ENCODE data around the gene RWDD4.

Gene RWDD4
- total RNA-seq = 9.0 to 11.4 (median 10.0) reads per million in 3 donors

DNA sequence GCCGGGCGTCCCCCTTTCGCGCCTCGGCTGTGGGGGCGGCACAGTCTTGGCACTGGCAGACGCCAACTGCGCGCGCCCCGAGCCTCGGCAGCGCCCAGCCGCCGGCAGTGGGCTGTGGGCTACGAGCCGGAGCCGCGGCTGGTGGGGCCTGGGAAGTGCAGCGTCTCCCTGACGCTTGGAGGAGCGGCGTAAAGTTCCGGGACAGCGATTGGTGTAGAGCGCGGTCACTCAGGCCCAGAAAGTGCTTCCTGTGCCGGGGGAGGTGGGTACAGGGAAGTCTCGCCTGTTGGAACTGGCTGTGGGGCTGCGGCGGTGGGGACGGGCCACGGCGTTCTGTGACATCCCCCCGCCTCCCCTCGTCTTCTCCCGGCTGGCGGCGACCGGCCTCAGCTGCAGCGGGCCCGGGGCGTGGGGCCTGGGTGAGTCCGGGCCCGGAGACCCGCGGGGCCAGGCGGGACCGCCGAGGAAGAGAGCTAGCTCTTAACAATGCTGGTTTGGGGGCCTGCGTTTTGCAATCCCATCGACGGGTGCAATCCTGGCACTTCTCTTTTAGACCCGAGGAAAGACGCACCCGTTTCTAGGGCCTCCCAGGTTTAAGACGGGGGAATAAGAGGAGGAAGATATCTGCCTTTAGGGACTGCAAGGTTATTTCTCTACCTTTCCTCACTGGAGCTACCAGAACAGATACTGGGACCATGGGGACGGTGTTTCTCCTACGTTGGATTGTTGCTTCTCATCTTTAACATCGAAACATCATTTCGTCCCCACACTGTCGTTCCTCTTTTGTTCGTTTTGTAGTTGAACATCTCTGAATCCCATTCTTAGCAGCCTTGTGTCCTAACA, at the start of gene RWDD4, which contains the start of gene TRAPPC11:
Gene RWDD4 (minus strand): TSS at position 157 of the 843 bp plus-strand sequence. CDS start 233 bp downstream, outside the sequence.
Gene TRAPPC11 (plus strand): TSS at position 265 of the 843 bp plus-strand sequence. CDS start 4,575 bp downstream, outside the sequence.
- H3K4me3 ChIP-seq (ENCODE audit: insufficient read depth, low read depth, low read length, poor library complexity, severe bottlenecking) = peak within 1 kb of the TSS; percentile 89
- no peaks in the 10 kb centered on the region for H3K9me3 ChIP-seq (ENCODE audit: control insufficient read depth, low read length)
- peak; percentile 90 to 95 (median 94) for DNase-seq
- peaks cover 13% of the 10 kb centered on the region for H3K4me1 ChIP-seq (ENCODE audit: control insufficient read depth, insufficient read depth, low read length, poor library complexity, severe bottlenecking)
- peak within 1 kb of the TSS; percentile 84 for H3K27ac ChIP-seq (ENCODE audit: insufficient read depth, low read length, poor library complexity, severe bottlenecking)
- no peaks in the 10 kb centered on the region for H3K27me3 ChIP-seq (replicated peaks; ENCODE audit: control insufficient read depth, insufficient read depth, low read length, poor library complexity, severe bottlenecking)
- peaks cover 3% of the 10 kb centered on the region for H3K36me3 ChIP-seq (ENCODE audit: control insufficient read depth, insufficient read depth, low read length)

DNA sequence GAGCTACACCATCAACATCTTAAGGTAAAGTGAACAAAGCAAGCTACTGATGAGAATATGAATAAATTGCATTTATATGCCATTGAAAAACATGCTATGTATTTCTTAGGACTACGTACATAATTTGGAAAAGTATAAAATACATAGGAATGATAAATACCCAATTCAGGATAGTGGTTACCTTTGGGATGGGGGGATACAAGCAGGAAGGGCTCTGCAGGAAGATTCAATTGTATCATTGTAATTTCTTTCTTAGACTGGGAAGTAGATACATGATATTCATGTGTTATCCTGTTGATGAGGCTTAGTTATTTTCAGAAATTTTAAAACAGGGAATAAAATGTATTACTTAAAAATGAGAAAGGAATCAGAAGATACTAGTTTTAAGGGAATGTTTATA, 43.5 kb upstream of the RWDD4 start:
- Histone ChIP-seq H3K4me3 (ENCODE audit: insufficient read depth, low read depth, low read length, poor library complexity, severe bottlenecking) (no peak overlapping the region), H3K4me1 (ENCODE audit: control insufficient read depth, insufficient read depth, low read length, poor library complexity, severe bottlenecking) (no peaks in the 10 kb centered on the region), H3K27me3 (replicated peaks; ENCODE audit: control insufficient read depth, insufficient read depth, low read length, poor library complexity, severe bottlenecking) (no peaks in the 10 kb centered on the region), H3K36me3 (ENCODE audit: control insufficient read depth, insufficient read depth, low read length) (peaks cover 69% of the 10 kb centered on the region), H3K27ac (ENCODE audit: insufficient read depth, low read length, poor library complexity, severe bottlenecking) (no peak overlapping the region), H3K9me3 (ENCODE audit: control insufficient read depth, low read length) (no peaks in the 10 kb centered on the region)
- no peak for DNase-seq

DNA sequence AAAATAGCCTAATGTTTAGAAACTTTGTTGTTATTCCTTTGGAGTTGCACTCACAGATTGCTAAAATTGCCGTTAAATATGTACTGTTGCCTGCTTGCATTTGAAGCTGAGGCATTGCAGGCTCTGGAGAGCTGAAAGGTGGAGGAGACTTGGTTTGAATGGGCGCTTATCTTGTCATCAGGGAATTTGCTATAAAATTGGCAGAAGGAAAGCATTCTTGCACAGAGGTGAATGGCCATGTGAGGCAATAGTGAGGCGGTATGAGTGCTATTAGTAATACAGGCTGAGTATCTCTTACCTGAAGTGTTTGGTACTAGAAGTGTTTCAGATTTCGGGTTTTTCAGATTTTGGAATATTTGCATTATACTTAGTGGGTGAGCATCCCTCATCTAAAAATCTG, 41.4 kb upstream of the RWDD4 start:
- no peaks in the 10 kb centered on the region for H3K4me1 ChIP-seq (ENCODE audit: control insufficient read depth, insufficient read depth, low read length, poor library complexity, severe bottlenecking)
- no peaks in the 10 kb centered on the region for H3K27me3 ChIP-seq (replicated peaks; ENCODE audit: control insufficient read depth, insufficient read depth, low read length, poor library complexity, severe bottlenecking)
- H3K9me3 ChIP-seq (ENCODE audit: control insufficient read depth, low read length) = no peaks in the 10 kb centered on the region
- H3K36me3 ChIP-seq (ENCODE audit: control insufficient read depth, insufficient read depth, low read length) = peaks cover 73% of the 10 kb centered on the region
- DNase-seq = no peak
- H3K27ac ChIP-seq (ENCODE audit: insufficient read depth, low read length, poor library complexity, severe bottlenecking) = no peak overlapping the region
- H3K4me3 ChIP-seq (ENCODE audit: insufficient read depth, low read depth, low read length, poor library complexity, severe bottlenecking) = no peak overlapping the region

DNA sequence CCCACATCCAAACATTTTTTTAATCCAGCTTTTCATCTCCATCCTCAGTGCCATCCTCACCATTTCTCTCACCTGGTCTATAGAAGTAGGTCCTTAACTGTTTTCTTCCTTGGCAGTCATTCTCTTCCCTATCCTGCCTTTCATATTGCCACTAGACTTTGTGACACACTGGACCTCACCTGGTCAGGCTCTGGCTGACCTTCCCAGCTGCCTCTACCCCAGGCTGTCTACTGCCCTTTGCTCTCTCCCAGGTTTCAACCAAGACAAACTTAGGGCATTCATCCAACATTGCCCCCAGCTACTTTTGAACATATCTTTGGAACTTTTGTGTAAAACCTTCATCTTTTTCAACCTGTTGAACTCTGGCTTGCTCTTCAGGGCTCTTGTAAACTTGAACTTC, 39.9 kb upstream of the RWDD4 start:
- no peaks in the 10 kb centered on the region for H3K4me1 ChIP-seq (ENCODE audit: control insufficient read depth, insufficient read depth, low read length, poor library complexity, severe bottlenecking)
- H3K27ac ChIP-seq (ENCODE audit: insufficient read depth, low read length, poor library complexity, severe bottlenecking) = no peak overlapping the region
- DNase-seq = no peak
- H3K36me3 ChIP-seq (ENCODE audit: control insufficient read depth, insufficient read depth, low read length) = peaks cover 75% of the 10 kb centered on the region
- H3K27me3 ChIP-seq (replicated peaks; ENCODE audit: control insufficient read depth, insufficient read depth, low read length, poor library complexity, severe bottlenecking) = no peaks in the 10 kb centered on the region
- H3K4me3 ChIP-seq (ENCODE audit: insufficient read depth, low read depth, low read length, poor library complexity, severe bottlenecking) = no peak overlapping the region
- H3K9me3 ChIP-seq (ENCODE audit: control insufficient read depth, low read length) = no peaks in the 10 kb centered on the region

DNA sequence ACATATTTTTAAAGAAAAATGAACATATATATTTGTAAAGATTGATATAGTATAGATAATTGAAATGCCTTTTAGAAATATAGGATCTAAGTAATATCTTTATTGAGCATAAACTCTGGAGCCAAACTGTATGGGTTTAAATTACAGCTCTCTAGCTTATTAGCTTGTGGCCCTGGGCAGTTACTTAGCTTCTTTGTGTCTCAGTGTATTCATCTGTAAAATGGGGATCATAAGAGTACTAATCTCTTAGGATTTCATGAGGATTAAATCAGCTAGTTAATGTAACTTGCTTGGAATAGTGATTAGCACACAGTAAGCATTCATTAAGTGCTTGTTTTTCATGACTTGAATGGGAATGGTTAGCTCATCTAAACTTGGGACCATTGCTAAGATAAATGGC, 32.9 kb upstream of the RWDD4 start:
- H3K9me3 ChIP-seq (ENCODE audit: control insufficient read depth, low read length) = no peaks in the 10 kb centered on the region
- no peak overlapping the region for H3K4me3 ChIP-seq (ENCODE audit: insufficient read depth, low read depth, low read length, poor library complexity, severe bottlenecking)
- peaks cover 38% of the 10 kb centered on the region for H3K36me3 ChIP-seq (ENCODE audit: control insufficient read depth, insufficient read depth, low read length)
- DNase-seq = no peak
- no peaks in the 10 kb centered on the region for H3K4me1 ChIP-seq (ENCODE audit: control insufficient read depth, insufficient read depth, low read length, poor library complexity, severe bottlenecking)
- no peak overlapping the region for H3K27ac ChIP-seq (ENCODE audit: insufficient read depth, low read length, poor library complexity, severe bottlenecking)
- no peaks in the 10 kb centered on the region for H3K27me3 ChIP-seq (replicated peaks; ENCODE audit: control insufficient read depth, insufficient read depth, low read length, poor library complexity, severe bottlenecking)

DNA sequence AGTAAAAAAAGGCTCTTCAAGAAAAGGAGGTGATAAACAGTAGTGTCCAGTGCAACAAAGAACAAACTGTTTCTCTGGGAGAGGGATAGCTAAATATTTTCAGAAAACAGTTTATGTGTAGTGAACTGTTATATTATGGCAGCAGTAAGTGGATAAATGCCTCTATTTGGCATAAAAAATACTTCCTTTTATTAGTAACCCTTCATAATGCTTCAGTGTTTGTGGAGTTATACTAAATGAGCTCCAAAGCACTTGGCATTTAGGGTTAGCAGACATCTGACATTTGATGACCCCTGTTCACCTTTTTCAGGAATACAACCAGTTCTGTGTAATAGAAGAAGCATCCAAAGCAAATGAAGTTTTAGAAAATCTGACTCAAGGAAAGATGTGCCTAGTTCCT, 32.0 kb upstream of the RWDD4 start:
- Histone ChIP-seq H3K36me3 (ENCODE audit: control insufficient read depth, insufficient read depth, low read length) (peaks cover 41% of the 10 kb centered on the region), H3K9me3 (ENCODE audit: control insufficient read depth, low read length) (no peaks in the 10 kb centered on the region), H3K4me3 (ENCODE audit: insufficient read depth, low read depth, low read length, poor library complexity, severe bottlenecking) (no peak overlapping the region), H3K4me1 (ENCODE audit: control insufficient read depth, insufficient read depth, low read length, poor library complexity, severe bottlenecking) (no peaks in the 10 kb centered on the region), H3K27me3 (replicated peaks; ENCODE audit: control insufficient read depth, insufficient read depth, low read length, poor library complexity, severe bottlenecking) (no peaks in the 10 kb centered on the region), H3K27ac (ENCODE audit: insufficient read depth, low read length, poor library complexity, severe bottlenecking) (no peak overlapping the region)
- no peak for DNase-seq

DNA sequence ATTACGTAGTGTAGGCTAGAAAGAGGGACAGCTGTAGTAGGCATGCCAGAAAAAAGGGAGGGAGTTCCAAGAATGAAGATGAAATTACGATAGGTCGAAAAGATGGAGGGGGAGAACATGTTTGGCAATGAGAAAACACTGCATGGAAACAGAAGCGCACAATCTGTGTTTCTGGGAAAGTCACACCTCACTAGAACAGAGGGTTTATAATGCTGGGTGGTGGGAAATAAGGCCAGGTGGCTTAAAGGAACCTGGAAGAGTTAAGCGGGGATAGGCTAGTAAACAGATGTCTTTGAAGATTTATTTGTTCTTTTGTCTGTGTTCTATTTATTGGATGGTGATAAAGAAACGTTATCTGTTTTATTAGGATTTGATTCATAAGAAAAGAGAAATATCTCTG, 29.2 kb upstream of the RWDD4 start:
- Histone ChIP-seq H3K27me3 (replicated peaks; ENCODE audit: control insufficient read depth, insufficient read depth, low read length, poor library complexity, severe bottlenecking) (no peaks in the 10 kb centered on the region), H3K36me3 (ENCODE audit: control insufficient read depth, insufficient read depth, low read length) (peaks cover 36% of the 10 kb centered on the region), H3K27ac (ENCODE audit: insufficient read depth, low read length, poor library complexity, severe bottlenecking) (no peak overlapping the region), H3K9me3 (ENCODE audit: control insufficient read depth, low read length) (no peaks in the 10 kb centered on the region), H3K4me1 (ENCODE audit: control insufficient read depth, insufficient read depth, low read length, poor library complexity, severe bottlenecking) (no peaks in the 10 kb centered on the region), H3K4me3 (ENCODE audit: insufficient read depth, low read depth, low read length, poor library complexity, severe bottlenecking) (no peak overlapping the region)
- no peak for DNase-seq

DNA sequence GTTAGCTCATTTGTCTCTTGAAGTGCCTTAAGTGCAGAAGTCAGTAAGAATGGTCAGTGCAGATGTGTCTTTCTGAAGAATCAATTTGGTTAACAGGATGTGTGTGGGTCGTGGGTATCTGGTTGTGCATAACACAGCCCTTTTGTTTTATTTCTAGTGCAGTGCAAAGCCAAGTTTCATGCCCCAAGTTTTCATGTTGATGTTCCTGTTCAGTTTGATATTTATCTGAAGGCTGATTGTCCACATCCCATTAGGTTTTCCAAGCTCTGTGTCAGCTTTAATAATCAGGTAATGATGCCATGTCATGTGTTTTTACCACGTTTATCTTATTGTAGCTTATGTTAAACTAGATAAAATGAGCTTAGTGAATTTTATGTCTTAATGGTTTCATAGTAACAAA, 27.5 kb upstream of the RWDD4 start:
- H3K9me3 ChIP-seq (ENCODE audit: control insufficient read depth, low read length) = no peaks in the 10 kb centered on the region
- no peaks in the 10 kb centered on the region for H3K27me3 ChIP-seq (replicated peaks; ENCODE audit: control insufficient read depth, insufficient read depth, low read length, poor library complexity, severe bottlenecking)
- no peaks in the 10 kb centered on the region for H3K4me1 ChIP-seq (ENCODE audit: control insufficient read depth, insufficient read depth, low read length, poor library complexity, severe bottlenecking)
- H3K27ac ChIP-seq (ENCODE audit: insufficient read depth, low read length, poor library complexity, severe bottlenecking) = no peak overlapping the region
- H3K4me3 ChIP-seq (ENCODE audit: insufficient read depth, low read depth, low read length, poor library complexity, severe bottlenecking) = no peak overlapping the region
- DNase-seq = no peak
- peaks cover 31% of the 10 kb centered on the region for H3K36me3 ChIP-seq (ENCODE audit: control insufficient read depth, insufficient read depth, low read length)

DNA sequence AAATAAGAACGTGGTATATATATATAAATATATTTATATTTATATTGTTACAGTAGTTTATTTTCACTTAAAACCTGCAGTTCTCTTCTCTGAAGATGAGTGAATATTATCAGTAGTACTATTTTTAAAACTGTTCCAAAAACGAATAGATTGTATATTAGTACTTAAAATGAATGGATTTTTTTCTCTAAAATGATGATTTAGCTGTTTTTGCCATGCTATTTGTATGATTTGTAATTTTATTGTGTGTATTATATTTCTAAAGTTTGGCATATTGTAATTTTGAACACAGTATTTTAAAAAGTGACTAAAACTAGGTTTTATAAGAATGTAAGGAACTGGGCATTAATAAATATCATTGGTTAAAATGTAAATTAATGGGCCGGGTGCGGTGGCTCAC, 22.1 kb upstream of the RWDD4 start:
- no peak for DNase-seq
- H3K36me3 ChIP-seq (ENCODE audit: control insufficient read depth, insufficient read depth, low read length) = peaks cover 33% of the 10 kb centered on the region
- H3K4me1 ChIP-seq (ENCODE audit: control insufficient read depth, insufficient read depth, low read length, poor library complexity, severe bottlenecking) = no peaks in the 10 kb centered on the region
- H3K27ac ChIP-seq (ENCODE audit: insufficient read depth, low read length, poor library complexity, severe bottlenecking) = no peak overlapping the region
- no peaks in the 10 kb centered on the region for H3K27me3 ChIP-seq (replicated peaks; ENCODE audit: control insufficient read depth, insufficient read depth, low read length, poor library complexity, severe bottlenecking)
- no peaks in the 10 kb centered on the region for H3K9me3 ChIP-seq (ENCODE audit: control insufficient read depth, low read length)
- no peak overlapping the region for H3K4me3 ChIP-seq (ENCODE audit: insufficient read depth, low read depth, low read length, poor library complexity, severe bottlenecking)

DNA sequence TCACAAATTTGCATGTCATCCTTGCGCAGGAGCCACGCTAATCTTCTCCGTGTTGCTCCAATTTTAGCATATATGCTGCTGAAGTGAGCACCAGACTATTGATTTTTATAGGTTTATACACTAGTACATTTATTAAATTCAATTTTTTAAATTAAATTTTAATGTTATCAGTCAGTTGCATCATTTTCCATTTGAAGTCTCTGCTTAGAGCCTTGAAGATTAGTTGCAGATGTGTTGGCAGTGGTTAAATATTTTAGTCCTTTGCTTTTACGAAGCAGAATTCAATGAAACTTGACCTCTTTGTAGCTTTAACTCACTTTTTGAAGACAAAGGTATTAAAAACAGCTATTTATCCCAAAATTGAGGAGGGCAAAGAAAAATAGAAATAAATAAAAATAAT, 16.6 kb upstream of the RWDD4 start:
- H3K36me3 ChIP-seq (ENCODE audit: control insufficient read depth, insufficient read depth, low read length) = peaks cover 14% of the 10 kb centered on the region
- H3K27ac ChIP-seq (ENCODE audit: insufficient read depth, low read length, poor library complexity, severe bottlenecking) = no peak overlapping the region
- no peaks in the 10 kb centered on the region for H3K9me3 ChIP-seq (ENCODE audit: control insufficient read depth, low read length)
- no peak overlapping the region for H3K4me3 ChIP-seq (ENCODE audit: insufficient read depth, low read depth, low read length, poor library complexity, severe bottlenecking)
- H3K27me3 ChIP-seq (replicated peaks; ENCODE audit: control insufficient read depth, insufficient read depth, low read length, poor library complexity, severe bottlenecking) = no peaks in the 10 kb centered on the region
- no peaks in the 10 kb centered on the region for H3K4me1 ChIP-seq (ENCODE audit: control insufficient read depth, insufficient read depth, low read length, poor library complexity, severe bottlenecking)
- DNase-seq = no peak

All from effector memory CD4-positive, alpha-beta T cell (primary cell).